Measurements from ENCODE around the gene ZBTB20. TPM values are rescaled to one million over a fixed set of nuclear protein-coding genes. Genes with fewer than 3 reads are reported as not detected.
A peak's percentile ranks its signal among the peaks of the same experiment; 100 is the strongest.
"Not testable (repeated sequence)": the region's sequence is repeated elsewhere in the genome, so short reads cannot be mapped to it uniquely, and the experiment has no call there.

ZBTB20 gene
- total RNA-seq, result 100 to 1,000 TPM in 1 of 4 donors, 10 to 100 TPM in 3; 46.1 to 102 (median 81.9) TPM

DNA sequence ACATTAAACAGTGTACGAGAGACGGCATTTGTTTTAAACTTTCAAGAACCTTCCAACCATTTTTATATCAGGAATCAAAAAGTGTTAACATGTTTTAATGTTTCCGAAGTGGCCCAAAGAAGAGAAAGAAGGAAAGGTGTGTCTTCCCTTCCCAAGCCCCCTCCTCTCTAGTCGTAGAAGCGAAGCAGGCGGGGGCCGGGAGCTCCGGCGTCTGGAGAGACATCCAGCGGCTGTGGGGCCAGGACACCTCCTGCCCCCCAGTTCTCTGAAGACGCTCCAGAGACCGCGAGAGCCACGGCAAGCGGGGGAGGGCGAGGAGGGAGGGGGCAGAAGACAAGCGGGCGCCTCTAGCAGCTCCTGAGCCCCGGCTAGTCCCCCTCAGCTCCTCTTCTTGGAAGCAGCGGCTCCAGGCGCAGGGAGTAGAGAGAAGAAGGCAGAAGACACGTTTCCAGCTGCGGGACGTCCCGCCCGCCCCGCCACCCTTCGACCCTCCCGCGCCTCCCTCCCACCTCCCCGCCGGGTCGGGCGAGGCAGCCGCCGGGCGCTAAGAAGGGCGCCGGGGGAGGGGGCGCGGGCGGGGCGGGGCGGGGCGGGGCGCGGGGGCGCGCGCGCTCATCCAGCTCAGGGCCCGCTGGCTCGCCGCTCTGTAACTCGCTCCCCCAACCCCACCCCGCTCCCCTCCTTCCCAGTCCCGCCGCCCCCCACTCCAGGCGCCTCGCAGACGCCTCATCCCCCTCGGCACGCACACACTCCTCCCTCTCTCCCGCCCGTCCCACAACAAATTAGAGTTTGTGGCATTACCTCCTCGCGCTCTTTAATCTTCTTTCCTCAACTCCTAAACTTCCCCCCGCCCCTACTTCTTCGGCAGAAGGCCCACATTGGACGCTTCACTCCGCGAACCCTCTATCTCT lies at the start of gene ZBTB20:
ZBTB20 (minus strand) TSS at position 871 of the 911 bp plus-strand sequence.
- peak; percentile 51 for ATAC-seq (ENCODE audit: low FRiP score)
- DNase-seq (ENCODE audit: low spot score), result peak; percentile 46
- TF ChIP-seq, protein P1, sequence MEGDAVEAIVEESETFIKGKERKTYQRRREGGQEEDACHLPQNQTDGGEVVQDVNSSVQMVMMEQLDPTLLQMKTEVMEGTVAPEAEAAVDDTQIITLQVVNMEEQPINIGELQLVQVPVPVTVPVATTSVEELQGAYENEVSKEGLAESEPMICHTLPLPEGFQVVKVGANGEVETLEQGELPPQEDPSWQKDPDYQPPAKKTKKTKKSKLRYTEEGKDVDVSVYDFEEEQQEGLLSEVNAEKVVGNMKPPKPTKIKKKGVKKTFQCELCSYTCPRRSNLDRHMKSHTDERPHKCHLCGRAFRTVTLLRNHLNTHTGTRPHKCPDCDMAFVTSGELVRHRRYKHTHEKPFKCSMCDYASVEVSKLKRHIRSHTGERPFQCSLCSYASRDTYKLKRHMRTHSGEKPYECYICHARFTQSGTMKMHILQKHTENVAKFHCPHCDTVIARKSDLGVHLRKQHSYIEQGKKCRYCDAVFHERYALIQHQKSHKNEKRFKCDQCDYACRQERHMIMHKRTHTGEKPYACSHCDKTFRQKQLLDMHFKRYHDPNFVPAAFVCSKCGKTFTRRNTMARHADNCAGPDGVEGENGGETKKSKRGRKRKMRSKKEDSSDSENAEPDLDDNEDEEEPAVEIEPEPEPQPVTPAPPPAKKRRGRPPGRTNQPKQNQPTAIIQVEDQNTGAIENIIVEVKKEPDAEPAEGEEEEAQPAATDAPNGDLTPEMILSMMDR (IDR thresholded peaks at IDR 0.05), result no peak

DNA sequence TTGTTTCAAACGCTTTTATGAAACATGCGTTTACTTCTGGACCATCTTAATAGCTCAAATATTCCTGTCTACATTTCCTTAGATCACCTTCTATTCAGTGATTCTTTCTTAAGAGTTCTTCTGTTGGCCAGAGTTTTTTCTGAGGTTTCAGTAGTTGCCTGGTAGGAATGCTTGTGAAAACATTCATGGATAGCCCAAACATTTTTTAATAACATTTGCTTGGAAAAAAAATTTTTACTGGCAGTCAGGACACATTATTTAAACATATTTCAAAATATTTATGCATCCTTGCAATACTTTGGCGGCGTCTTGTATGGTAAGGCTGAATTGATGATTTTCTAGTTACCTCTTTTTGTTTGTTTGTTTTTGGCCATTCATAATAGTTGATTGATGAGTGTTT lies 47.4 kb upstream of the ZBTB20 start:
- no peak for ATAC-seq (ENCODE audit: low FRiP score)
- DNase-seq (ENCODE audit: low spot score), result no peak
- TF ChIP-seq, protein P1 (IDR thresholded peaks at IDR 0.05), result no peak

DNA sequence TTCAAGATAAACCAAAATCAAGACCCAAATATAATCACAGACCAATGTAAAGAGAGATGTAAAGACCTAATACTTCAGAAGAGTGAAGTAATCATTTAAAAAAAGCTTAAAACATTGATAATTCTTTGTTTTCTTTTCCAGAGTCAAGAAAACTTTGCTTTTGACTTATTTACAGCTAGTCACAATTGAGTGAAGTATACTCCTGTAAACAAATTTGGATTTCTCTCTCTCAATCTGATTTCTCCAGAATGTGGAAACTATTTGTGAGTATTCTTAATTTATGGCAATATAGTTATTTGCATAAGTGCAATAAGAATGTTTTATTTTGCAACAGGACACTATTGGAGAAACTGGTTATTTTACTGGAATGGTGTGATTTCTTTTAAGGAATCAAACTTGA lies 43.7 kb upstream of the ZBTB20 start:
- DNase-seq (ENCODE audit: low spot score), result no peak
- no peak for ATAC-seq (ENCODE audit: low FRiP score)
- TF ChIP-seq, protein P1 (IDR thresholded peaks at IDR 0.05), result no peak

DNA sequence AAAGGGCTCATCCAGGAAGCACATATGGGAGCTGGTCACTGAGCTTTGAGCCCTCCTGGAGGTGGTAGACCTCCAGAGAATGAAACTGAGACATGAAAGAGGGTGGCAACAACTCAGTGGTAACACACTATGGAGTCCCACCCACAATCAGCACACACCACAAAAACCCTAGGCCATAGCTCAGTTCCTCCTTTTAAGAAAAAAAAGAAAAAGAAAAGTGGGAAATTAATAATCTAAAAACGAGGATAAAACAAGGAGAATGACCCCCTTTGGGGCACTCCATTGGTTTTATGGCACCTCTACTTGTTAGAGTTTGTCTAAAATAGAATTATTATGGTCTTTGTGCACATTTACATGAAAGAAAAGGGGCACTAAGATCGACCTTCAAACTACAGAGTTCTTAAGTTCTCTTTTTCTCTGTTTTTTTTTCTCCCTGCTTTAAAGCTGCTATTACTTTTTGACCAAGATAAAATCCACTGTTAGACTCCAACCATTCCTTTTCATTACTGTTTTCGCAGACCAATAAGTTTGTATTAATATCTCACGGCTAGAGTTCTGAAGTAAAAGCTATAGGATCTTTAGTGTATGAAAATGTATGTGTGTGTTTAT lies 40.2 kb upstream of the ZBTB20 start:
- no peak for ATAC-seq (ENCODE audit: low FRiP score)

DNA sequence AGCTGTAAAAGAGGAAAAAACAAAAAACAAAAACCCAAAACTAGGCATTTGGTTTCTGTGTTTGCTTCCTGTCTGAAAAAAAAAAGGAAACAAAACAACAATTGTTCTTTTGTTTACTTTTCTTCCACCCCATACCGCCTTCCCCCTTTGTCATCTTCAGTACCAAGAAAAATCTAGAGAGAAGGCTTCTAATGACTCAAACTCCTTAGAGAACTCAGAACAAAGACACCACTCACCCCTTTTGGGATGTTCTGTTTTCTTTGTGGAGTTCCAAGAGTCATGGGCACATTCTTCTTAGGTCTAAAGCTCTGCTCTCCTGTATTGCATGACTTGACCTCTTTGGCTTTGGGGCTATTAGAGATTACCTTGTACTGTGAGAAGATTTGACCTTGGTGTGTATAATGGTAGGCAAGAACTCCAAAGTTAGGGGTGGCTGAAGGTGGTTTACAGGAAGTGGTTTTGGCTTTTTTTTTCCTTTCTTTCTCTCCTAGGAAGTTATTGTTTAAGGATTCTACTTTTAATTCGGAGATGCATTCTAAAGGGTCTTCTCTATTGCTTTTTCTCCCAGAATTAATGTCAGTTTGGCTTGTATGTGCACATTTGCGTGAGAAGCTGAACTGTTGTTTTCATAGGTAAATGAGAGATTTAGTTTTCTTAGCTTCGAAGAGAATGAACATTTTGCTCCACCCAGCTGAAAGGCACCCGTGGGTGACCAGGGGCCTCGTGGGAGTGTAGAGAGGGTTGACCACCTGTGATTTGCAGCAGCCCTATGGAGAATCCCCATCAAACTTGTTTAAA lies 39.5 kb upstream of the ZBTB20 start:
- TF ChIP-seq, protein P1 (IDR thresholded peaks at IDR 0.05), result no peak
- DNase-seq (ENCODE audit: low spot score) (no peak), ATAC-seq (ENCODE audit: low FRiP score) (no peak)

More for the DNA sequence above, 40.2 kb upstream of the ZBTB20 start:
- TF ChIP-seq, protein P1 (IDR thresholded peaks at IDR 0.05), result no peak
- no peak for DNase-seq (ENCODE audit: low spot score)

DNA sequence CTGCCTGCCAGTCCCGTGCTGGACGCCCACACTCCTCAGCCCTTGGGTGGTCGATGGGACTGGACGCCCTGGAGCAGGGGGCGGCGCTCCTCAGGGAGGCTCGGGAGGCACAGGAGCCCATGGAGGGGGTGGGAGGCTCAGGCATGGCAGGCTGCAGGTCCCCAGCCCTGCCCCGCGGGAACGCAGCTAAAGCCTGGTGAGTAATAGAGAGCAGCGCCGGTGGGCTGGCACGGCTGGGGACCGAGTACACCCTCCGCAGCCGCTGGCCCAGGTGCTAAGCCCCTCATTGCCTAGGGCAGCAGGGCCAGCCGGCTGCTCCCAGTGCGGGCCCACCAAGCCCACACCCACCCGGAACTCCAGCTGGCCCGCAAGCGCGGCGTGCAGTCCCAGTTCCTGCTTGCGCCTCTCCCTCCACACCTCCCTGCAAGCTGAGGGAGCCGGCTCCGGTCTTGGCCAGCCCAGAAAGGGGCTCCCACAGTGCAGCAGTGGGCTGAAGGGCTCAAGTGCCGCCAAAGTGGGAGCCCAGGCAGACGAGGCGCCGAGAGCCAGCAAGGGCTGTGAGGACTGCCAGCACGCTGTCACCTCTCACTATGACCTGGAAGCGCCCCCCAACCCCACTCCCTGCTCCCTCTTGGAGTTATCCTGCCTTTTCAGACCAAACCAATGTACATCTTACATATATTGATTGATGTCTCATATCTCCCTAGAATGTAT lies 37.9 kb upstream of the ZBTB20 start:
- not testable (repeated sequence) for DNase-seq (ENCODE audit: low spot score); ATAC-seq (ENCODE audit: low FRiP score)

DNA sequence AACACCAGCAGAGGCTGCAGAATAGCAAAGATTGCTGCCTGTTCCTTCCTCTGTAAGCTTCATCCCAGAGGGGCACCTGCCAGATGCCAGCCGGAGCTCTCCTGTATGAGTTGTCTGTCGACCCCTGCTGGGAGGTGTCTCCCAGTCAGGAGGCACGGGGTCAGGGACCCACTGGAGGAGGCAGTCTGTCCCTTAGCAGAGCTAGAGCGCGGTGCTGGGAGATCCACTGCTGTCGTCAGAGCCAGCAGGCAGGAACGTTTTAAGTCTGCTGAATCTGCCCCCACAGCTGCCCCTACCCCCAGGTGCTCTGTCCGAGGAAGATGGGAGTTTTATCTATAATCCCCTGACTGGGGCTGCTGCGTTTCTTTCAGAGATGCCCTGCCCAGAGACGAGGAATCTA lies 31.8 kb upstream of the ZBTB20 start:
- not testable (repeated sequence) for DNase-seq (ENCODE audit: low spot score); ATAC-seq (ENCODE audit: low FRiP score)

Measured in omental fat pad (tissue), 4 donors.